ENCODE measurements around the gene GCN1.

Gene GCN1

GRCh38 chr12:120116441-120116791 lies 78.1 kb downstream of the GCN1 start, which contains the start of gene RAB35:
TSS of gene RAB35 (minus strand) at chr12:120116753. CDS start at chr12:120116650, 103 bp downstream.
- DNase-seq: no peak

- DNase-seq: peak in 1 of 2 experiments; percentile 37
These were observed 78.6 kb downstream of the GCN1 start for GRCh38 chr12:120115692-120116440.

- DNase-seq: no peak
These were observed 79.4 kb downstream of the GCN1 start for GRCh38 chr12:120115066-120115465.

- DNase-seq: no peak
These were observed 83.7 kb downstream of the GCN1 start for GRCh38 chr12:120110550-120111501.

GRCh38 chr12:120109570-120110267 lies 84.8 kb downstream of the GCN1 start:
- no peak for DNase-seq

- no peak for DNase-seq
These were observed 88.4 kb downstream of the GCN1 start for GRCh38 chr12:120106151-120106550.

- no peak for DNase-seq
These were observed 91.1 kb downstream of the GCN1 start for GRCh38 chr12:120103371-120103770.

GRCh38 chr12:120103044-120103338 lies 91.5 kb downstream of the GCN1 start:
- DNase-seq: no peak

- DNase-seq: no peak
These were observed 92.1 kb downstream of the GCN1 start for GRCh38 chr12:120102189-120103043.

GRCh38 chr12:120101617-120102016 lies 92.9 kb downstream of the GCN1 start:
- no peak for DNase-seq

- DNase-seq: no peak
These were observed 93.3 kb downstream of the GCN1 start for GRCh38 chr12:120101182-120101581.

- peak in 1 of 2 experiments; percentile 29 for DNase-seq
These were observed 93.9 kb downstream of the GCN1 start for GRCh38 chr12:120100630-120101029.

GRCh38 chr12:120099738-120100137 lies 94.8 kb downstream of the GCN1 start:
- DNase-seq: no peak

- DNase-seq: no peak
These were observed 95.6 kb downstream of the GCN1 start for GRCh38 chr12:120098756-120099470.

GRCh38 chr12:120096671-120097202 lies 97.8 kb downstream of the GCN1 start:
- no peak for DNase-seq

- DNase-seq: no peak
These were observed 98.8 kb downstream of the GCN1 start for GRCh38 chr12:120095736-120096135.

- no peak for DNase-seq
These were observed 99.2 kb downstream of the GCN1 start for GRCh38 chr12:120095331-120095730.

- DNase-seq: no peak
These were observed 100.0 kb downstream of the GCN1 start for GRCh38 chr12:120094485-120094884.

- DNase-seq: peak in 1 of 2 experiments; percentile 29
These were observed 100.7 kb downstream of the GCN1 start for GRCh38 chr12:120093592-120094355.

- no peak for DNase-seq
These were observed 101.3 kb downstream of the GCN1 start for GRCh38 chr12:120093336-120093591.
